OCI-LY7 (cell line): ENCODE measurements around the gene OCRL.

Experiments
- CTCF ChIP-seq: fragments of 200-600 bp; sonication (generic); conservative IDR thresholded peaks from 2 replicates; pipeline ENCODE4 v1.5.1; 2014; ENCODE audit warnings: mild to moderate bottlenecking, antibody characterized with exemption, low read length, moderate library complexity, mixed read lengths
- EZH2phosphoT487 ChIP-seq: fragments of 200-600 bp; sonication (generic); IDR thresholded peaks from 2 replicates; pipeline ENCODE4 v1.6.1; 2018; ENCODE audit warnings: low read depth, borderline replicate concordance, mild to moderate bottlenecking, mixed run types, antibody characterized with exemption, low read length, moderate library complexity, mixed read lengths

DNA sequence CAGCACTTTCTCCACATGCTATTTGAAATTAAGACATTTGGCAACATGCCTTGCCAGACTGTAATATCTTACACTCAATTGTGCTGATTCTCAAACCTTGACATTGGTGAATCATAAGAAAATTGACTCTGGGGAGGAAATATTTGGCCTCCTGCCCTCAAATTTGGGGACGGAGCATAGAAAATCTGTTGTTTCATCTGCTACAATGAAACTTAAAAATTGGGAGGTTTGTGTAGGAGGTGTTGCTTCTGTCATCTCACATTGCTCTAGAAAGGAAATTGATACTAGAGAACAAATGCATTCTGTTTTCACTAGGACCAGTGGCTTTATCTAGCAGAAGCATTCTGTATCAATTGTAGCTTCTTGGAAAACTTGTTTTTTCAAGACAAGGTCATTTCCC, 5.3 kb downstream of the OCRL start:
- TF ChIP-seq CTCF, result no peak
- no peak for TF ChIP-seq EZH2phosphoT487
